HG03469 (cell line): ENCODE results near the gene DAB2.

Source experiments
- ATAC-seq: cut with Tn5 transposase; IDR thresholded peaks from one replicate; pipeline ENCODE4 v1.9.1; 2021; ENCODE audit warnings: mild to moderate bottlenecking, moderate library complexity, moderate number of reproducible peaks; ENCODE audit not compliant: unreplicated experiment

Gene DAB2

GRCh38 chr5:39390945-39391344 is 33.8 kb downstream of the DAB2 start:
- no peak for ATAC-seq

GRCh38 chr5:39387293-39387692 is 37.5 kb downstream of the DAB2 start:
- ATAC-seq = no peak

- ATAC-seq = no peak
Observed at GRCh38 chr5:39384271-39384670, 40.5 kb downstream of the DAB2 start.

GRCh38 chr5:39381376-39381775 is 43.4 kb downstream of the DAB2 start:
- ATAC-seq = no peak

GRCh38 chr5:39379693-39380092 is 45.1 kb downstream of the DAB2 start:
- ATAC-seq = no peak

GRCh38 chr5:39377613-39378012 is 47.2 kb downstream of the DAB2 start:
- ATAC-seq = no peak

GRCh38 chr5:39376293-39376714 is 48.5 kb downstream of the DAB2 start:
- peak; percentile 56 for ATAC-seq

- ATAC-seq = no peak
Observed at GRCh38 chr5:39373791-39374190, 51.0 kb downstream of the DAB2 start.

- no peak for ATAC-seq
Observed at GRCh38 chr5:39371367-39371635, 53.5 kb downstream of the DAB2 start.

- no peak for ATAC-seq
Observed at GRCh38 chr5:39370555-39371366, 54.0 kb downstream of the DAB2 start.

GRCh38 chr5:39369123-39369815 is 55.5 kb downstream of the DAB2 start:
- no peak for ATAC-seq

GRCh38 chr5:39368116-39368515 is 56.7 kb downstream of the DAB2 start:
- ATAC-seq = no peak

GRCh38 chr5:39367711-39368110 is 57.1 kb downstream of the DAB2 start:
- ATAC-seq = no peak

GRCh38 chr5:39364367-39364766 is 60.4 kb downstream of the DAB2 start, which contains the start of gene C9:
Gene C9 (minus strand): TSS chr5:39364495. CDS start chr5:39364464, 31 bp downstream.
- no peak for ATAC-seq

- no peak for ATAC-seq
Observed at GRCh38 chr5:39363217-39363616, 61.6 kb downstream of the DAB2 start.

- no peak for ATAC-seq
Observed at GRCh38 chr5:39362646-39363045, 62.1 kb downstream of the DAB2 start.

GRCh38 chr5:39361306-39361705 is 63.5 kb downstream of the DAB2 start:
- ATAC-seq = no peak

GRCh38 chr5:39360471-39361111 is 64.2 kb downstream of the DAB2 start:
- no peak for ATAC-seq

GRCh38 chr5:39356263-39356662 is 68.5 kb downstream of the DAB2 start:
- no peak for ATAC-seq

GRCh38 chr5:39355324-39355723 is 69.5 kb downstream of the DAB2 start:
- no peak for ATAC-seq

- no peak for ATAC-seq
Observed at GRCh38 chr5:39353717-39354399, 70.9 kb downstream of the DAB2 start.
